NCI-H526 treated with DMSO at 0.1 percent for 48 hours (cell line): ENCODE measurements around the gene DACT1.

Experiments
- DNase-seq: peaks from one replicate; lab custom pipeline; 2025; lab: John Stamatoyannopoulos, UW

Gene DACT1

GRCh38 chr14:58666737-58667136 is 29.0 kb downstream of the DACT1 start:
- no peak for DNase-seq

- no peak for DNase-seq
Measured at GRCh38 chr14:58667900-58668299, 30.1 kb downstream of the DACT1 start.

- DNase-seq: no peak
Measured at GRCh38 chr14:58668848-58669480, 31.2 kb downstream of the DACT1 start.

GRCh38 chr14:58669556-58670200 is 31.9 kb downstream of the DACT1 start:
- DNase-seq: no peak

GRCh38 chr14:58671024-58671423 is 33.3 kb downstream of the DACT1 start:
- DNase-seq: no peak

GRCh38 chr14:58671436-58671835 is 33.7 kb downstream of the DACT1 start:
- no peak for DNase-seq

GRCh38 chr14:58673722-58674121 is 36.0 kb downstream of the DACT1 start:
- no peak for DNase-seq

- DNase-seq: no peak
Measured at GRCh38 chr14:58677001-58677400, 39.2 kb downstream of the DACT1 start.

GRCh38 chr14:58677517-58677916 is 39.8 kb downstream of the DACT1 start:
- DNase-seq: no peak

GRCh38 chr14:58677996-58678395 is 40.2 kb downstream of the DACT1 start:
- no peak for DNase-seq

GRCh38 chr14:58680698-58681097 is 42.9 kb downstream of the DACT1 start:
- DNase-seq: no peak

GRCh38 chr14:58687232-58687795 is 49.6 kb downstream of the DACT1 start:
- no peak for DNase-seq

- DNase-seq: no peak
Measured at GRCh38 chr14:58690801-58691516, 53.2 kb downstream of the DACT1 start.

GRCh38 chr14:58693048-58693447 is 55.3 kb downstream of the DACT1 start:
- DNase-seq: no peak

GRCh38 chr14:58695514-58695913 is 57.8 kb downstream of the DACT1 start:
- DNase-seq: no peak

- DNase-seq: no peak
Measured at GRCh38 chr14:58697266-58697929, 59.6 kb downstream of the DACT1 start.
